ENCODE measurements around the gene NRIP1.
"Not testable (repeated sequence)": the region's sequence is repeated elsewhere in the genome, so short reads cannot be mapped to it uniquely, and the experiment has no call there.

The NRIP1 gene

GRCh38 chr21:14949603-14950002 is 115.2 kb downstream of the NRIP1 start:
- no peak overlapping the region for H3K4me3 ChIP-seq (ENCODE audit: low read depth, low read length)
- TF ChIP-seq CTCF (IDR thresholded peaks at IDR 0.05; ENCODE audit: borderline replicate concordance, insufficient read depth, low read depth, low read length), result no peak

DNA sequence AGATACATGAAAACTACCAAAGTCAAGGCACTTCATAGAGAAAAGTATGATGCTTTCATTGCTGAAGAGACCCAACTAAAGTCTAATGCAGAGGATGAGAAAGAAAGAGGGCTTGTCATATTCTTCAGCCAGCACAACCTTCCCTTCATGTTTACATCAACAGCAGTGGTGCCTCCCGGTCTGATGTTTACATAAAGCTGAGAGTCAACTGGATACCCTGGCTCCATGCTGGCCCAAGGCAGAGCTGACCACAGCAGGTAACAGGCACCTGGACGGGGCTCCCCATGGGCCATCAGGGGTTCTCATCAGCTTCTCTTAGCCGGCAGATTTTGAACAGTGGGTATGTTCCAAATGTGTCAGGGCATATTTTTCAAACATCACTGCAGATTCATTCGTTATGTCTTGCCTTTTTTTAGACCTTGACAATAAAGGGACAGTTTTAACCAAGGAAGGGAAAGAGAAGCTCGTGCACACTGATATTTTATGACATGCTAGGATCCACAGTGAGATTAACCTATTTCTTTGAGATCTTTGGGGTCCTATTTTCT is 117.1 kb downstream of the NRIP1 start:
- no peak for TF ChIP-seq CTCF (IDR thresholded peaks at IDR 0.05; ENCODE audit: borderline replicate concordance, insufficient read depth, low read depth, low read length)
- no peak overlapping the region for H3K4me3 ChIP-seq (ENCODE audit: low read depth, low read length)

GRCh38 chr21:14945176-14945575 is 119.6 kb downstream of the NRIP1 start:
- no peak for TF ChIP-seq CTCF (IDR thresholded peaks at IDR 0.05; ENCODE audit: borderline replicate concordance, insufficient read depth, low read depth, low read length)
- no peak overlapping the region for H3K4me3 ChIP-seq (ENCODE audit: low read depth, low read length)

DNA sequence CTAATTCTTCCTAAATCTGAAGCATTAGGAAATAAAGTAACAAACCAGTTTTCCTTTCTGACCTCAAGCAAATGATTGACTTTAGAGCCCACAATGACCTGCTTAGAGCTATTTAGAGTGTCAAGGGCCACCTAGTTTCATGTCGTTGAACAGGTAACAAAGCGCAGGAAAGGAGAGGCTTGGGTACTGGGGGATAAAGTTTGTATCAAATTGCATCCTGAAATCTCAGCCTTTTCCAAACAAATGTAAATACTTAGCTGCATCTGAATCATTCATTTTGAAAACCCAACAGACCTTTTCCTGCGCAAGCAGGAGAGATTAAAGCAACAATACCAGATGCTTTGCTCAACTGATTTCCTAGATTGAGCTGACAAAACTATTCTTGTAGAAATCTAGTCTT is 121.2 kb downstream of the NRIP1 start:
- no peak for TF ChIP-seq CTCF (IDR thresholded peaks at IDR 0.05; ENCODE audit: borderline replicate concordance, insufficient read depth, low read depth, low read length)
- H3K4me3 ChIP-seq (ENCODE audit: low read depth, low read length), result no peak overlapping the region

- TF ChIP-seq CTCF (IDR thresholded peaks at IDR 0.05; ENCODE audit: borderline replicate concordance, insufficient read depth, low read depth, low read length), result no peak
- H3K4me3 ChIP-seq (ENCODE audit: low read depth, low read length), result no peak overlapping the region
These were observed 121.9 kb downstream of the NRIP1 start for GRCh38 chr21:14942801-14943490.

DNA sequence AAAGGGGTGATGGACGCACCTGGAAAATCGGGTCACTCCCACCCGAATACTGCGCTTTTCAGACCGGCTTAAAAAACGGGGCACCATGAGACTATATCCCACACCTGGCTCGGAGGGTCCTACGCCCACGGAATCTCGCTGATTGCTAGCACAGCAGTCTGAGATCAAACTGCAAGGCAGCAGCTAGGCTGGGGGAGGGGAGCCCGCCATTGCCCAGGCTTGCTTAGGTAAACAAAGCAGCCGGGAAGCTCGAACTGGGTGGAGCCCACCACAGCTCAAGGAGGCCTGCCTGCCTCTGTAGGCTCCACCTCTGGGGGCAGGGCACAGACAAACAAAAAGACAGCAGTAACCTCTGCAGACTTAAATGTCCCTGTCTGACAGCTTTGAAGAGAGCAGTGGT is 137.5 kb downstream of the NRIP1 start:
- not testable (repeated sequence) for H3K4me3 ChIP-seq (ENCODE audit: low read depth, low read length)

DNA sequence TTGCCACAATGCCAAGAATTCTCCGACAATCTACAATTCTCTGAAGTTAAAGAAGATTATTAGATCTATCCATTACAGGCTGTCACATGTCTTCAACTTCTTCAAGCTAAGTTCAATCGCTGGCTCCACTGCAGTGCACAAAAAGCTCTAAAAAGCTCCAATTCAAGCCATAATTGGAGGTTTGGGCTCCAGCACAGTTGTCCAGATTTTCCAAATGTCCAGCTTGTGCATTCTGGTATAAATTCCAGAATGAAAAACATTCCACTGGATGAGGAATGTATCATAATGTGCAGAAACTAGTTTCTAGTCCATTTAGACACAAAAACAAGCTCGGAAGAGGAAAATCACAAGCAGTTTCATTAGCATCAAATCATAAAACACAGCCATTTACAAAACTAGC is 138.6 kb downstream of the NRIP1 start:
- TF ChIP-seq CTCF (IDR thresholded peaks at IDR 0.05; ENCODE audit: borderline replicate concordance, insufficient read depth, low read depth, low read length), result no peak
- no peak overlapping the region for H3K4me3 ChIP-seq (ENCODE audit: low read depth, low read length)
